Keratinocyte (primary cell): Measurements from ENCODE around the gene NELL1.

Source experiments
- EZH2 ChIP-seq: IDR thresholded peaks from one replicate; pipeline ENCODE4 v1.6.1; 2012; ENCODE audit warnings: inconsistent platforms, mild to moderate bottlenecking, low read length, moderate library complexity
- TF ChIP-seq, protein P1 (sequence below), 3 experiments: IDR thresholded peaks in 1 of 3; conservative IDR thresholded peaks in 1 of 3; optimal IDR thresholded peaks in 1 of 3; 2 replicates in 2 of 3; 3 replicates in 1 of 3; pipeline versions ENCODE3 to v1.5.1; 2011; ENCODE audit warnings: low read length in 3 of 3, mild to moderate bottlenecking in 3 of 3, moderate library complexity in 2 of 3, control low read depth in 1 of 3, inconsistent platforms in 1 of 3; ENCODE audit not compliant: insufficient read depth in 2 of 3; ENCODE audit errors: extremely low read depth in 1 of 3

GRCh38 chr11:20910733-20911132 is 241.3 kb downstream of the NELL1 start:
- TF ChIP-seq, protein P1, sequence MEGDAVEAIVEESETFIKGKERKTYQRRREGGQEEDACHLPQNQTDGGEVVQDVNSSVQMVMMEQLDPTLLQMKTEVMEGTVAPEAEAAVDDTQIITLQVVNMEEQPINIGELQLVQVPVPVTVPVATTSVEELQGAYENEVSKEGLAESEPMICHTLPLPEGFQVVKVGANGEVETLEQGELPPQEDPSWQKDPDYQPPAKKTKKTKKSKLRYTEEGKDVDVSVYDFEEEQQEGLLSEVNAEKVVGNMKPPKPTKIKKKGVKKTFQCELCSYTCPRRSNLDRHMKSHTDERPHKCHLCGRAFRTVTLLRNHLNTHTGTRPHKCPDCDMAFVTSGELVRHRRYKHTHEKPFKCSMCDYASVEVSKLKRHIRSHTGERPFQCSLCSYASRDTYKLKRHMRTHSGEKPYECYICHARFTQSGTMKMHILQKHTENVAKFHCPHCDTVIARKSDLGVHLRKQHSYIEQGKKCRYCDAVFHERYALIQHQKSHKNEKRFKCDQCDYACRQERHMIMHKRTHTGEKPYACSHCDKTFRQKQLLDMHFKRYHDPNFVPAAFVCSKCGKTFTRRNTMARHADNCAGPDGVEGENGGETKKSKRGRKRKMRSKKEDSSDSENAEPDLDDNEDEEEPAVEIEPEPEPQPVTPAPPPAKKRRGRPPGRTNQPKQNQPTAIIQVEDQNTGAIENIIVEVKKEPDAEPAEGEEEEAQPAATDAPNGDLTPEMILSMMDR (optimal IDR thresholded peaks at IDR 0.05 in 1 of 3, IDR thresholded peaks at IDR 0.05 in 1 of 3, conservative IDR thresholded peaks at IDR 0.05 in 1 of 3; ENCODE audit: extremely low read depth in 1 of 3, insufficient read depth in 2 of 3, low read length in 3 of 3) = no peak
- no peak for TF ChIP-seq EZH2
